Mammary epithelial cell (primary cell): ENCODE results near the gene FITM2.

Source experiments
- EZH2 ChIP-seq: IDR thresholded peaks from 2 replicates; pipeline ENCODE4 v1.6.1; 2012; ENCODE audit warnings: low read length, inconsistent platforms, borderline replicate concordance
- TF ChIP-seq, protein P1 (sequence below), 2 donors: IDR thresholded peaks in 1 of 2; conservative IDR thresholded peaks in 1 of 2; 2 replicates each; pipeline ENCODE4 v1.5.1; 2011 to 2012; ENCODE audit warnings: inconsistent platforms in 2 of 2, low read length in 2 of 2, mild to moderate bottlenecking in 2 of 2, control low read depth in 1 of 2, low read depth in 1 of 2; ENCODE audit not compliant: insufficient read depth in 1 of 2; ENCODE audit errors: extremely low read depth in 1 of 2

DNA sequence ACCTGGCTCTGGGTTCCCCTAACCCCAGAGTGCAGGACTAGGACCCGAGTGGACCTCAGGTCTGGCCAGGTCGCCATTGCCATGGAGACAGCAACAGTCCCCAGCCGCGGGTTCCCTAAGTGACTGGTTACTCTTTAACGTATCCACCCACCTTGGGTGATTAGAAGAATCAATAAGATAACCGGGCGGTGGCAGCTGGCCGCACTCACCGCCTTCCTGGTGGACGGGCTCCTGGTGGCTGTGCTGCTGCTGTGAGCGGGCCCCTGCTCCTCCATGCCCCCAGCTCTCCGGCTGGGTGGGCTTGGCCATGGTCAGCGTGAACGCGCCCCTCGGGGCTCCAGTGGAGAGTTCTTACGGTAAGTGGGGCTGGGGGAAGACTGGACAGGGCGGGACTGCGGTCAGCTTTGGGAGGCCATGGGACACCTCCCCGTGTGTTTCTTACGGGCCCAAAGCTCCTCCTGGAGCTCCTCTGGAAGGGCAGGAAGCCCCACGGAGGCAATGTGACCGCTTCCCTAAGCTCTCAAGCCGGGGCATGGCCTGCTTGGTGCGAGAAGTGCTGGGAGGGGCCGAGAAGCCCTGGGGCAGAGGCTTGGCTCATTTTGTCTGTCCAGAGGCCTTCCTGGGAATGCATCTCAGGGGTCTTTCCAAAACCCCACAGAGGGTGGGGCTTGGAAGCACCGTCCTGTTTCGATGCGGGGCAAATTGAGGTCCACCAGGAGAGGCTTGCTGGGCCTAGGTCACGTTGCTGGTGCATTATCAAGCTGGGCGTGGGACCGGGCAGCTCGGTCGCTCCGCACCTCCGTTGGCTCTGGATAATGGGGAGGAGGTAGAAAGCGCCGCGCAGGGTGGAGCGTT is 44.7 kb upstream of the FITM2 start, which contains the start of gene HNF4A:
- TF ChIP-seq, protein P1, sequence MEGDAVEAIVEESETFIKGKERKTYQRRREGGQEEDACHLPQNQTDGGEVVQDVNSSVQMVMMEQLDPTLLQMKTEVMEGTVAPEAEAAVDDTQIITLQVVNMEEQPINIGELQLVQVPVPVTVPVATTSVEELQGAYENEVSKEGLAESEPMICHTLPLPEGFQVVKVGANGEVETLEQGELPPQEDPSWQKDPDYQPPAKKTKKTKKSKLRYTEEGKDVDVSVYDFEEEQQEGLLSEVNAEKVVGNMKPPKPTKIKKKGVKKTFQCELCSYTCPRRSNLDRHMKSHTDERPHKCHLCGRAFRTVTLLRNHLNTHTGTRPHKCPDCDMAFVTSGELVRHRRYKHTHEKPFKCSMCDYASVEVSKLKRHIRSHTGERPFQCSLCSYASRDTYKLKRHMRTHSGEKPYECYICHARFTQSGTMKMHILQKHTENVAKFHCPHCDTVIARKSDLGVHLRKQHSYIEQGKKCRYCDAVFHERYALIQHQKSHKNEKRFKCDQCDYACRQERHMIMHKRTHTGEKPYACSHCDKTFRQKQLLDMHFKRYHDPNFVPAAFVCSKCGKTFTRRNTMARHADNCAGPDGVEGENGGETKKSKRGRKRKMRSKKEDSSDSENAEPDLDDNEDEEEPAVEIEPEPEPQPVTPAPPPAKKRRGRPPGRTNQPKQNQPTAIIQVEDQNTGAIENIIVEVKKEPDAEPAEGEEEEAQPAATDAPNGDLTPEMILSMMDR (conservative IDR thresholded peaks at IDR 0.05 in 1 of 2, IDR thresholded peaks at IDR 0.05 in 1 of 2; ENCODE audit: extremely low read depth in 1 of 2, insufficient read depth in 1 of 2, low read depth in 1 of 2, low read length in 2 of 2), result no peak
- TF ChIP-seq EZH2, result no peak
